GM21390 (cell line): ENCODE measurements around the gene PDLIM1.

Experiments
- ATAC-seq: cut with Tn5 transposase; IDR thresholded peaks from one replicate; pipeline ENCODE4 v1.9.1; 2021; ENCODE audit not compliant: unreplicated experiment

Gene PDLIM1

GRCh38 chr10:95289003-95289920, 1.5 kb downstream of the PDLIM1 start:
- ATAC-seq = no peak

- ATAC-seq = no peak
Measured at GRCh38 chr10:95288303-95288702, 2.5 kb downstream of the PDLIM1 start.

GRCh38 chr10:95287281-95287680, 3.5 kb downstream of the PDLIM1 start:
- ATAC-seq = no peak

- no peak for ATAC-seq
Measured at GRCh38 chr10:95286707-95287106, 4.1 kb downstream of the PDLIM1 start.

- no peak for ATAC-seq
Measured at GRCh38 chr10:95285556-95285955, 5.2 kb downstream of the PDLIM1 start.

- peak; percentile 60 for ATAC-seq
Measured at GRCh38 chr10:95284807-95285206, 6.0 kb downstream of the PDLIM1 start.

GRCh38 chr10:95282107-95282506, 8.7 kb downstream of the PDLIM1 start:
- no peak for ATAC-seq

GRCh38 chr10:95281206-95281605, 9.6 kb downstream of the PDLIM1 start:
- no peak for ATAC-seq

- no peak for ATAC-seq
Measured at GRCh38 chr10:95280637-95281036, 10.2 kb downstream of the PDLIM1 start.

- ATAC-seq = peak; percentile 46
Measured at GRCh38 chr10:95279042-95279820, 11.6 kb downstream of the PDLIM1 start.

- no peak for ATAC-seq
Measured at GRCh38 chr10:95278061-95278988, 12.5 kb downstream of the PDLIM1 start.

GRCh38 chr10:95277614-95278013, 13.2 kb downstream of the PDLIM1 start:
- ATAC-seq = no peak

- ATAC-seq = no peak
Measured at GRCh38 chr10:95277201-95277570, 13.6 kb downstream of the PDLIM1 start.

- ATAC-seq = no peak
Measured at GRCh38 chr10:95276367-95277200, 14.2 kb downstream of the PDLIM1 start.

- no peak for ATAC-seq
Measured at GRCh38 chr10:95275726-95276366, 15.0 kb downstream of the PDLIM1 start.

- no peak for ATAC-seq
Measured at GRCh38 chr10:95273393-95274312, 17.1 kb downstream of the PDLIM1 start.

- no peak for ATAC-seq
Measured at GRCh38 chr10:95268438-95268837, 22.4 kb downstream of the PDLIM1 start.

GRCh38 chr10:95267251-95267650, 23.6 kb downstream of the PDLIM1 start:
- ATAC-seq = no peak
